ENCODE results near the gene CYTH4. TPM values are rescaled to one million over a fixed set of nuclear protein-coding genes. Genes with fewer than 3 reads are reported as not detected.
A peak's percentile ranks its signal among the peaks of the same experiment; 100 is the strongest.

Gene CYTH4
- total RNA-seq, 1 experiment from 2014 or later = 3.8 TPM

- TF ChIP-seq EZH2phosphoT487 (IDR thresholded peaks at IDR 0.05; ENCODE audit: borderline replicate concordance) (no peak), EZH2 (IDR thresholded peaks at IDR 0.05) (no peak), ATF3 (IDR thresholded peaks at IDR 0.05) (no peak), TCF7L2 (IDR thresholded peaks at IDR 0.05; ENCODE audit: borderline replicate concordance, extremely low read depth, insufficient read depth, insufficient read length) (no peak), POLR2AphosphoS5 (IDR thresholded peaks at IDR 0.05; ENCODE audit: low read depth, low read length) (no peak)
- peaks cover 26 to 65% of the 10 kb centered on the region in 2 experiments for H3K4me1 ChIP-seq (ENCODE audit: control insufficient read depth in 1 of 2, insufficient read depth in 2 of 2, low read length in 2 of 2)
- no peaks in the 10 kb centered on the region for H3K79me2 ChIP-seq (ENCODE audit: insufficient read depth, low read length)
- DNase-seq (ENCODE audit: low read depth, low spot score) (no peak), ATAC-seq (no peak)
- ChIA-PET RAD21 (ENCODE audit: low non-redundant PET in 1 of 2, low total read pairs in 2 of 2, uncharacterized antibody in 2 of 2, unreplicated experiment in 2 of 2) (no interaction called here), POLR2A (no interaction called here), CTCF (interaction anchor here (1.3 kb wide), 1 partner anchor 18 kb away, joined by 3 read pairs; no protein-coding TSS in a partner anchor)
- H3K4me3 ChIP-seq (replicated peaks in 1 of 2; ENCODE audit: low read depth in 1 of 2, low read length in 2 of 2) = no peak overlapping the region
- no peaks in the 10 kb centered on the region for H3K27me3 ChIP-seq (ENCODE audit: insufficient read depth, low read length)
- H3K9me2 ChIP-seq (ENCODE audit: insufficient read depth) = no peaks in the 10 kb centered on the region
- H4K20me1 ChIP-seq (ENCODE audit: insufficient read depth) = no peaks in the 10 kb centered on the region
- BruUV-seq (replicated peaks) = no TSS peak
- H3K9ac ChIP-seq (ENCODE audit: low read length) = no peak overlapping the region; the same call in 1 of the 2 replicates
- H3K27ac ChIP-seq (ENCODE audit: low read depth, low read length) = no peak overlapping the region
- peaks cover 0 to 5% of the 10 kb centered on the region in 2 experiments; a peak in 1 of 4 replicates for H3K9me3 ChIP-seq (ENCODE audit: control insufficient read depth in 1 of 2, insufficient read depth in 1 of 2, low read depth in 1 of 2, low read length in 2 of 2)
- H3K36me3 ChIP-seq (ENCODE audit: control insufficient read depth in 1 of 2, insufficient read depth in 2 of 2, low read length in 2 of 2) = no peaks in the 10 kb centered on the region
- H2AFZ ChIP-seq (ENCODE audit: low read depth, low read length, poor library complexity, severe bottlenecking) = peak overlapping the region; percentile 5
- peak overlapping the region; percentile 17; the same call in 1 of the 2 replicates for H3K4me2 ChIP-seq (ENCODE audit: low read length)
- intact Hi-C loops (cut with micrococcal nuclease) = no loop called here
Observed at GRCh38 chr22:37277384-37277783, 4.9 kb upstream of the CYTH4 start.

GRCh38 chr22:37278261-37278660, 4.0 kb upstream of the CYTH4 start:
- intact Hi-C loops (cut with micrococcal nuclease) = no loop called here
- DNase-seq (ENCODE audit: low read depth, low spot score) (no peak), ATAC-seq (no peak)
- Histone ChIP-seq H3K4me2 (ENCODE audit: low read length) (no peak overlapping the region), H3K27me3 (ENCODE audit: insufficient read depth, low read length) (no peaks in the 10 kb centered on the region), H3K36me3 (ENCODE audit: control insufficient read depth in 1 of 2, insufficient read depth in 2 of 2, low read length in 2 of 2) (no peaks in the 10 kb centered on the region), H3K4me1 (ENCODE audit: control insufficient read depth in 1 of 2, insufficient read depth in 2 of 2, low read length in 2 of 2) (peaks cover 24 to 65% of the 10 kb centered on the region in 2 experiments), H4K20me1 (ENCODE audit: insufficient read depth) (no peaks in the 10 kb centered on the region), H3K9ac (ENCODE audit: low read length) (no peak overlapping the region), H2AFZ (ENCODE audit: low read depth, low read length, poor library complexity, severe bottlenecking) (no peak overlapping the region), H3K79me2 (ENCODE audit: insufficient read depth, low read length) (no peaks in the 10 kb centered on the region), H3K9me2 (ENCODE audit: insufficient read depth) (no peaks in the 10 kb centered on the region), H3K27ac (ENCODE audit: low read depth, low read length) (no peak overlapping the region), H3K9me3 (ENCODE audit: control insufficient read depth in 1 of 2, insufficient read depth in 1 of 2, low read depth in 1 of 2, low read length in 2 of 2) (peaks cover 0 to 5% of the 10 kb centered on the region in 2 experiments; a peak in 1 of 4 replicates), H3K4me3 (replicated peaks in 1 of 2; ENCODE audit: low read depth in 1 of 2, low read length in 2 of 2) (no peak overlapping the region)
- ChIA-PET RAD21 (ENCODE audit: low non-redundant PET in 1 of 2, low total read pairs in 2 of 2, uncharacterized antibody in 2 of 2, unreplicated experiment in 2 of 2) (no interaction called here), CTCF (no interaction called here), POLR2A (no interaction called here)
- no peak for TF ChIP-seq REST (IDR thresholded peaks at IDR 0.05; ENCODE audit: low read depth)
- TF ChIP-seq EZH2phosphoT487 (IDR thresholded peaks at IDR 0.05; ENCODE audit: borderline replicate concordance) = no peak
- no peak for TF ChIP-seq ATF3 (IDR thresholded peaks at IDR 0.05)
- TF ChIP-seq MAX (IDR thresholded peaks at IDR 0.05) = no peak
- no peak for TF ChIP-seq FOSL1 (IDR thresholded peaks at IDR 0.05; ENCODE audit: low read depth)
- no peak for TF ChIP-seq SIN3A (IDR thresholded peaks at IDR 0.05; ENCODE audit: low read depth)
- no peak for TF ChIP-seq CBX3 (IDR thresholded peaks at IDR 0.05; ENCODE audit: low read depth)
- TF ChIP-seq RAD21 (IDR thresholded peaks at IDR 0.05; ENCODE audit: low read depth) = no peak
- TF ChIP-seq ZFX (IDR thresholded peaks at IDR 0.05) = no peak
- TF ChIP-seq ZBTB33 (IDR thresholded peaks at IDR 0.05; ENCODE audit: extremely low read depth, insufficient replicate concordance, low read length) = no peak
- BruUV-seq (replicated peaks) = no TSS peak

Data from HCT116 (cell line).